ENCODE measurements around the gene ARFGAP2.
A peak's percentile ranks its signal among the peaks of the same experiment; 100 is the strongest.

ARFGAP2 gene

DNA sequence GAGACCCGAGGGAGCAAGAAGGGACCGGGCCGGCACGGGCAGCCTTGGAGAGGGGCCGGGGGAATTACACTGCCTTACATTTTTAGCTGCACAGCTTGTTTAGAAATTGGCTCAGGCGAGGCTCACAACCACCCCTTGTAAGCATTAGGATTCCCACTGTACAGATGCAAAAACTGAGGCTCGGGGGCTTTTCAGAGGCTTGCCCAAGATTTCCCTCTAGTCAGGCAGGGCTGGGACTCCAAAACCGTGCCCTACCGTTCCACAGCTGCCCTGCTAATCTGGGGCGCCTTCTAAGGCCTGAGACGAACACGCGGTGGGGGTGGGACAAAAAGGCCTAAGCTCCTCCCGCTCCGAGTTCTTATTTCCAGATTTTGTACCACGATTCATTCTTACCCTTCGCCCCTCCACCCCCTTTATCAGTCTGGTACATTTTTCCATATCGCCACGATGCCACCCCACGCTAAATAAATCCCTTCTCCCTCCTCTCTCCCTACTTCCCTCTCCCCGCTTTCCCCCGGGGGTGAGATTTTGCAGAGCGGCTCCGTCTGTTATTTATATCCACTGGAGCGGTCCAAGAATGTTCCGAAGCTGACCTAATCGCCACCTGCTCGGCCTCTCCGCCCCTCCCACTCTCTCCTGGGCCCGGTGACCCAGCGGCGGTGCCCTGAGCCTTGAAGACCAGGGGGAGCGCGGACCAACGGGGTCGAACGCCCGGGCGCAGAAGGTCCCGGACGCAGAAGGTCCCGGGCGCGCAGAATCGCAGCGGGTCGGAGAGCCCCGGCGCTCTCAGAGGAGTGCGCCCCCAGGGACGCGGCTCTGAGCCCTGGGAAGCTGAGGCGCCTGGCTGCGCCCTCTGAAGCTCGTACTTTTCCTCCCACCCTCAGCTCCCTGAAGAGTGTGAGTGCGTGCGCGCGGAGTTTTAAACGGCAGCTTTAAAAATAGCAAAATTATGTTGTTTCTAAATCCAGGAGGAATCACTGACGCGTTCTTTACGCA, 10.3 kb upstream of the ARFGAP2 start:
- peak; percentile 74 for DNase-seq

DNA sequence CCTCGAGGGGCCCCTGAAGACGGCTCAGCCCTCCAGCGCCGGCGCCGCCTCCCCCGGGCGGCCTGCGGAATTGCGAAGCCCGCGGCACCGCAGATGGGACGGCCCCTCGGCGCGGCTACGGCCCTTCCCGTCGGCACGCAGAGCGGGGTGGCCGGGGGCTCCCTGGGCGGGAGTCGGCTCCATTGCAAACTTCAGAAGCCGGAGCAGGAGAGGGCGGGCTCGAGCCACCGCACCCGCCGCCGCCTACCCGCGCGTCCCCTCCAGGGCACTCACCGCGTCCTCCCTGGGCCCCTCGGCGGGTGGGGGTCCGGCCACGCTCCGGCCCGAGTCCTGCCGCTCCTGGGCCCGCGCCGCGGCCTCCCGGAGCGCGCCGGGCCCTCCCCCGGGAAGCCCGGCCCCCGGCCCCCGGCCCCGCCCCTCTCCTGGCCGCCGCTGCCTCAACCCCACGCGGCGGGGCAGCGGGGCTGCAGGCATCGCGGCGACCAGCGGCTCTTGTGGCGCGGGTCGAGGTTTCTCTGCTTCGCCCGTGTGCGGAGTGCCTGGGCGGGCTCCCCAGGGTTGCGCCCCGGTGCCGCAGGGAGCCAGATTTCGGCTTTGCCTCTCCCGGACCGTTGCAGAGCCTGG, 9.5 kb upstream of the ARFGAP2 start, which contains the start of gene PACSIN3:
TSS of gene PACSIN3 (minus strand) at position 359 of the 624 bp plus-strand sequence. CDS start 3,707 bp downstream, outside the sequence.
- peak; percentile 70 for DNase-seq

DNA sequence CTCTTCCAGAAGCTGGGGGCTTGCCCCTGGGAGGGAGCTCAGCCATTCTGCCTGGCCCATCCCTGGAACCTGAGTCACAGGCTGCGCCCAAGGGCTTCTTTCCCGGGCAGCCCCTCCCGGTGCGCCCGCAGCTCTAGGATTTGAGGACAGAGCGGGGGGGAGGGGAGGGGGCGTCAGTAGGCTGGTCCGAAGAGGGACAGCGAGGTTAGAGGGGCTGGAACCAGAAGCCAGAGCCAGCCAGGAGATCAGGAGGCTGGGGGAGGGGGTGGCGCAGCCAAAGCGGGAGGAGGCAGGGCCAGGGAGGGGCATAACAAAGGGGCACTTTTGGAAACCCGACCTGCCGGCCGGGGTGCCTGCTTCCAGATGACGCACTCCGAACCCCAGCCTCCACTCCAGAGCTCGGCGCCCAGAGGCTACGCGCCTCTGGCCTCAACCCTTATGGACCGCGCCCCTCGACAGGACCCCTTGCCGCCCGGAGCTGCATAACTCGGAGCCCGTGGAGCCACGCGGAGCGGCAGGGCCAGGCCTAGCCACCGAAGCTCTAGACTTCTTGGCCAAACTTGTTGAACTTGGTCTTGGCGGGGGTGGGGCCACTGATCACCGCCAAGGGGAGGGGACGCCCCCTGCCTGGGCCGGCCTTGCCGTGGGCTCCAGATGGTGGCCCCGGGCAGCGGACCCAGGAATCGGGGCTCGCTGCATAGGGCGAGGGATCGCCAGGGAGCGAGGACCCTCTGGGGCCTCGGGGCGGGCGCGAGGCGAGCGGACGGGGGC, 8.8 kb upstream of the ARFGAP2 start:
- DNase-seq: peak; percentile 74

DNA sequence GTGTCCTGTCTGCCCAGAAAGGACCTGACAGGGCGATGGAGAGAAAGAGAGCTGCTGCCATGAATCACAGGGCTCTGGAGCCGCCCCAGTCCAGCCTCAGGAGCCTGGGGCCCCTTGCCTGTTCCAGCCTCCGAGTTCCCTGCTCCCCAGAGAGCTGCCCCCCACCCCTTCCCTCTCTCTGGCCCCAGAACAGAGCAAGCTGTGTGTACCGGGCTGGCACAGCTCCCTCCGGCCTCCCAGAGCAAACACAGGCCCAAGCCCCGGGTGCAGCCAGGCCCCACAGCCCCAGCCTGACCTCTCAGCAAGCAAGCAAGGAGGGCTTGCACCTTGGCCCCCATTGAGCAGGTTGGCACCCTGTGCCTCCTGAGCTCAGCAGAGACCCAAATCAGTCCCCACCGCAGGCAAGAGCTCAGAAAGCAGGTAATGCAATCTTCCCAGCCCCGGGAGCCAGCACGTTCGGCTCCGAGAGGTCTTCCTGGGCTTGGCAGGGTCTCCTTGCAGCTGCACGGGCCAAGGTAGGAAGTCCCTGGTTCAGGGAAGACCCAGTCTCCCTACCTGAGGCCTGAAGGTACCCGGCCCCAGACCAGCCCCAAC, 8.1 kb upstream of the ARFGAP2 start:
- peak; percentile 57 for DNase-seq

DNA sequence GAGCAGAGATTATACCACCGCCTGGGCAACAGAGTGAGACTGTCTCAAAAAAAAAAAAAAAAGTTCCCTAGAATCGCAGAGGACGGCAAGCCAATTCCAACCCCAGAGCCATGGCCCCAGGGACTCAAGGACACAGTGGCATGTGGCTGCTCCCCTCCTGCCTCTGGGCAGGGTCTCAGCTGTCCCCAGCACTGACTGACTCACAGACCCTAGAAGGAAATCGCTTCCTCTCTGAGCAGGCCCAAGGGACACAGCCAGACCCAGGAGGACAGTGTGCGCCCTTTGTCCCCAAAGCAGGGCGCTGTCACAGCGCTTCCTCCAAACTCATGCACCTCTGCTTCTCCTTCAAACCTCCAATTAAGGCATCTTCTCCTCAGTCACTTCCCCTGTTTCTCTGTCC, 7.3 kb upstream of the ARFGAP2 start:
- no peak for DNase-seq

DNA sequence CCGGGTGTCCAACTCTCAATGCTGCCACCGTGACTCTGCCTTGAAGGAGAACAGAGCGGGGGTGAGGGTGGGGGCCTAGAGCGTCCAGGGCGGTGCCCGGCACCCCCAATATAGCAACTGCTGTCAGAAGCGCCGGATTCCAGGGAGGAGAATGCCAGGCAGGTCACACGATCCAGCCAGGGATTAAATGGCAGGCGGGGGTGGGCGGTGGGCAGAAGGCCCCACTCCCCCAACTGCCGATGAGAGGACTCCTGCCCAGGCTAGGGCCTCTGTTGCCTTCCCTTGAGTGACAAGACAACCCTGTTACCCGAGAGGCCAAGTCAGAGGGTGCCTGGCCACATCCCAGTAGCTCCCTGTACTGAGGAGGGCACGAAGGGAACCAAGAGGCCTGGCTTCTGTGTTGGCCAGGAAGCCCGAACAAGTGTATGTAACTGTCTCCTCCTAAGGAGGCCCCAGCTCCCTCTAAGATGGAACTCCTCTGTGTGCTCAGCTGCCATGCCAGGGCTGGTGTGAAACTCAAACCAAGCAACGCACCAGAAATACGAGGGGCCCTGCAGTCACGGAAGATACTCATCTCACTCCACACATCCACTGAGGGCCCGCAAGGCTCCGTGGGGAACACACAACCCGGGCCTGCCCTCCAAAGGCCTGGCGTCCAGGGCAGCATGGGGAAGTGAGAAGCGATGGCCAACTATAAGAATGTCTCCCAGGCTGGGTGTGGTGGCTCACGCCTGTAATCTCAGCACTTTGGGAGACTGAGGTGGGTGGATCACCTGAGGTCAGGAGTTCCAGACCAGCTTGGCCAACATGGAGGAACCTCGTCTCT, 6.6 kb upstream of the ARFGAP2 start:
- DNase-seq: no peak

DNA sequence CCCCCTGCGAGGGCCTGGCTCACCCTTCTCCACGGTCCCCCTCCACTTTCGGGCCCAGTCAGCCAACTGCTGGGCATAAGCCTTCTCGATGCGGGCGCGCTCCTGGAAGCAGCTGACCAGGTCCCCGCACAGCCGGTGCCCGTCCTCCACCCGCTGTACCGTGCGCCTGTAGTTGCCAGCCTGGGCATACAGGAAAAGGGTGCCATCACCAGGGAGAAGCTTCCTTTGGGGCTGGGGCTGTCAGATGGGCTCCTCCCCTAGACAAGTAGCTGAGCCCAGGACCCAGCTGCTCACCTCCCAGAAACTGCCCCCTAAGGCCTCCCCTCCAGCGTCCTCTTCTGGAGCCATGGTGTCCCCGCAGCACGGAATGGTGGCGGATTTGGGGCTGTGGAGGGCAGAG, 5.7 kb upstream of the ARFGAP2 start:
- no peak for DNase-seq

DNA sequence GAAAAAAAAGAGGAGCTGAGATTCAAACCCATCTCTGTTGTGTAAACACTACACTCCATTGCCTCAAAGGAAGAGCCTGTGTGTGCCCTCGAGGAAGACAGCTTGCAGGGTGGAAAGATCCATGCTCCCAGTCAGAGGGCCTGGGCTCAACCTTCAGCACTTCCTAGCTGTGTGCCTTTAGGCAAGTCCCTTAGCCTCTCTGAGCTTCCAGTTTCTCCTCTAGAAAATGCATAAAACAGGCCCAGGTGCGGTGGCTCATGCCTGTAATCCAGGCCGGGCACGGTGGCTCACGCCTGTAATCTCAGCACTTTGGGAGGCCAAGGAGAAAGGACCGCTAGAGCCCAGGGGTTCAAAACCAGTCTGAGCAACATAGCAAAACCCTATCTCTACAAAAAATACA, 4.6 kb upstream of the ARFGAP2 start:
- DNase-seq: no peak

DNA sequence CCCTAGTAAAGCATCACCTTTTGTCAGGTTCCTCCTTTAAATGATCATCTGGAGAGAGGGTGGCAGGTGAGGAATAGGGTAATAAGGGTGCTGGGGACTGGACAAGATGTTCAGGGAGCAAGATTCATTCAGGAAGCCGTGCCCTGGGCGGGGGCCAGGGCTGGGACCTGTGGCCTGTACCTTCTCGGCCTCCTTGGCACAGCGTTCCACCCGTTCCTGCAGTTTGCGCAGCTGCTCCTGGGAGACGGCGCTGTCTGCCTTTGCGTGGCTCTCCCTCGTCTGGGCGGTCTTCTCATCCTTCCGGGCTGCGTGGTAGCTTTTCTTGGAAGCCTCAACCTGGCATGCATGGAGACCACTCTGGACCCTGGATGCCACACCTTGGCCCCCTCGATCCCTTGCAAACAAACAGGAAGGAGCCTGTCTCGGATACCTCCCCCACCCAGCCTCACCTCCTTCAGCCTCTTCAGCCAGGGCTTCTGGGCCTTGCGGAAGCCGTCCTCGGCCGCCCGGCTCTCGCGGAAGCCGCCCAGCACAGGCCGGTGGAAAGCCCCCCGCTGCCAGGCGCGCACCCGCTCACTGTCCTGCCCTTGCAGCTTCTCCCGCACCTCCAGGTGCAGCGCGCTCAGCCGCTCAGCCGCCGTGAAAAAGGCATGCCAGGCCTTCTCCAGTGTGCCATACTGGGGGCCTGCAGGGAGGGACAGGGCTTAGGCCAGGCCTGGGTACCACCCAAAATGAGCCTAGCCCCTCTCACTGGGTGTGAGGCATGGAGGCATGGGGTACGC, 3.5 kb upstream of the ARFGAP2 start:
- DNase-seq: no peak

DNA sequence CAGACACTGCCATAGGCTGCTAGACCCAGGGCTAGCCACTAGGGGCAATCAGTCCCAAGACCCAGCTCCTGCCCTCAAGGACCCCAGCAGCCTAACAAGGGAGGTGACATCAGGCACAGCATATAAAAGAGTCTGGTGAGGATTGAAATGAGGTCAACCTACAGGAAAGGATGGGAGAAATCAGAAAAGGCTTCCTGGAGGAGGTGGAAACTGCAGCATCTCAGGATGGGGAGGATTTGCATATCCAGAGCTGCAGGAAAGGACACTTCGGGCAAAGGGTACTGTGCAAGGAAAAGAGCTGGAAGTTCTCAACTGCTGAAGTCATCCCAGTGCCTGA, 2.9 kb upstream of the ARFGAP2 start:
- DNase-seq: peak; percentile 45

DNA sequence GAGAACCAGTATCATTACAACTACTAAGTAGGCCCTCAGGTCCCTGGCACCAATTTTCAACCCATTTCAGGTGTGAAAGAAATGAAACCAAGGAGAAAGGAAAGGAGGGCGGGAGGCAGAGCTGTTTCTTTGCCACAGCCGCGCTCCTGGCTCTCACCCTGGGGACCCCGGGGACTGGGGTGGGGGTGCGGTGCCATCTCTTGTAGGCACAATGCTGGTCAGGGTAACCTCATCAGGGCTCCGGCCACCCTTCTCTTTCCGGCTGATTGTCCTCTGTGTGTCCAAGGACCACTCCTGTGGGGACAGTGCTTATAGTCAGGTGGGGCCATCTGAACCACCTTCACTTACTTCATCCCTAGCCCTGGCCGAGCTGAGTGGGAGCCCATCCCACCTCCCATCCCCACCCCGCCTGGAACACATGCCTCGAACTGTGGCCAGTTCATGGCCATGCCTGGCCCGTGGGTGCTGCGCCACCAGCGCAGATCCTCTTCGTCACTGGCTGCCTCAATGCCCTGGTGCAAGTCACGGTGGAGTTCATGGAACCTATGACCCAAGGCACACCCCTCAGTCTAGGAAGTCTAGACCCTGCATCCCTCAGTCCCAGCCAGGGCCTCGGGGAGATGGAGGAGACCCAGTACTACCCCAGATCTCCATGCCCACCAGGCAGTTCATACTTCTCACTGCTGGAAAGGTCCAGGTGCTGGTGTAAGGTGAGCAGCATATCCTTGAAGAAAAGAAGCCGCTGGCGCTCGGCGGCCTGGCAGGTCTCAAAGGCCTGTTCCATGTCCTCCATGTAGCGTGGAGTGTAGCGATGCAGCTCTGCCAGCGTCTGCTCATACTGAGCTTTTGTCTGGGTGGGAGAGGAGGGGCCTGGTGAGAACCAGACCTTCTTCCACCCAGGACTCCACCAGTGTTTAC, 2.3 kb upstream of the ARFGAP2 start:
- no peak for DNase-seq

DNA sequence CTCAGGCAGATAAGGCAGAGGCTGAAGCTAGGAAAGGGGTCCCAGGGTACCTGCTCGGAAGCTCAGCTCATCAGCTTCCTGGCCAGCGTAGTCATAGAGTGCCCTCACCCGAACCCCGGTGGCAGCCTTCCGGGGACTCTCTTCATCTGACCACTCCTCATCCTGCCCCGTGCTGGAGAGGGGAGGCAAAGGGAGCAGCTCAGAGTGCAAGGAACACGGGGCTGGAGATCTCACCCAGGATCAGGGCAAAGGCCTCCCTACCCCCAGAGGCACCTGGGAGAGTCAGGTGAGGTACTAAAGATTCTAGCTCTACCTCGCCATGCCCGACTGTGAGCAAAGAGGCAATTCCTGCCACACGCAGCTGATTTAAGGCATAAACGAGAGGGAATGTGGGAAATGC, 1.6 kb upstream of the ARFGAP2 start:
- DNase-seq: no peak

DNA sequence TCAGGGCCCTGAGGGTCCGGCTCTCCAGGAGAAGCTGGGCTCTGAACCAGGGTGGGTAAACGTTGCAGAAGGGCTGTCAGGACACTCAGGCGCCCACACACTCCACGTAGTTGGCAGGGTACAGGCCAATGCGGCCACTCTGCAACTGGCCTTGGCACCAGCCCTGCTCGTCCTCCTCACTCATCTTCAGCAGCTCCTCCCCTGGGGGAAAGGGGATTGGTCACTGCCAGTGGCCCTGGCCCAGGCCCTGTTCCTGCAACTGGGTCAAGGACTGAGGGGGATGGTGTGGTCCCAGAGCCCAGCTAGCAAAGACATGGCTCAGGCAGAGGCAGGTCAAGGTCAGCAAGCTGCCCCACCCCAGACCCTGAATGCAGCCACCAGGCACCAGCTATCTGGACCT, 1.2 kb upstream of the ARFGAP2 start:
- no peak for DNase-seq

DNA sequence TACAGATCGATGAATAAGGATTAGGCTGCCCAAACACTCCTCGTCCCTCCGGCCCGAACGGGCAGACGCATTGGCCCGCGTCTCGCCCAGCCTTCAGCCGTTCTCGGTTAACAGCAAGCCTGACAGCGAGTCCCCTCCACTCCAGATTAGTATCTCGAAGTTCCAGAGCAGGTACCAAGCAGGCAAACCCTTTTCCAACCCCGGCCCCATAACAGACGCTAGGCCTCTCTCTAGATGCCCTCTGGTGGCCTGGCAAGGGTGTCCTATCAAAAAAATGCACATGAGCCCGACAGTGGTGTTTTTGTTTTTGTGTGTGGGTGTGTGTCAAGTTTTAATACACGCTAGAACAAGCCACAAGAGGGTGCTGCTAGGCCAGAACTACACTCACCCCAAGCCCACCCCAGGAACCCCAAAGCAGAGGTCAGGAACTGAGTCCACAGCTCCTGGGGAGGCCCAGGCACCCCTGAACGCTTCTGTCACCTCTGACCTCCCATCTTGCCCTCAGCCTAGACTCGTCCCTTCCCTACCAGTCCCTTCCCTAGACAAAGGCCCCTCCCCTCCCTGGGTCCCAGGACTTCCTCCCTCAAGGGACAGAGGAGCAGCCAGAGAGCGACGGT, 658 bp upstream of the ARFGAP2 start:
- peak; percentile 91 for DNase-seq

DNA sequence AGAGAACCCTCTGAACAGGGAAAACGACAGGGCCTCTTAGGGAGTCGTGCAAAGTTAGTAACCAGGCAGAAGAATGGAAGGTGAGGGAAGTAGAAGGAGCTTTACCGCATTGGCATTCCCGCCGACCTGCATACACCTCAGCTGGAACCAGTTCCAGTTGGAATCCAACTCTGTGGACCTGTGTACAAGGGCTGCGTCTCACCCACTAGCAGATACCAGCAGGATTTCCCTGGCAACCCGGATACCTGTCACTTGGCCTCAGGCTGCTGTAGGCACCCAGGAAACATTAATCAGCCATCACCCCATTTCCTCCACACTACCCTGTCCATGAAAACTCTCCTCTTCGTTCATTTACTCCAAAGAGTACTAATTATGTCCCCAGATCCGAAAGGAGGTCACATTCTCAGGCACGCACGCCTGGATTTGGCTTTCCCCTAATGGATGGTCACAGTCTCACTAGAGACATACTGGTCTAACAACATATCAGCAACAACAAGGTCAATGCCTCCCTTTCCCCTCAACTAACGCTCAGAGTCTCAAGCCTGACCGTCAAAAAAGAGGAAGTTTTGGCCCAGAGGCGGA, 842 bp downstream of the ARFGAP2 start:
- DNase-seq: no peak

DNA sequence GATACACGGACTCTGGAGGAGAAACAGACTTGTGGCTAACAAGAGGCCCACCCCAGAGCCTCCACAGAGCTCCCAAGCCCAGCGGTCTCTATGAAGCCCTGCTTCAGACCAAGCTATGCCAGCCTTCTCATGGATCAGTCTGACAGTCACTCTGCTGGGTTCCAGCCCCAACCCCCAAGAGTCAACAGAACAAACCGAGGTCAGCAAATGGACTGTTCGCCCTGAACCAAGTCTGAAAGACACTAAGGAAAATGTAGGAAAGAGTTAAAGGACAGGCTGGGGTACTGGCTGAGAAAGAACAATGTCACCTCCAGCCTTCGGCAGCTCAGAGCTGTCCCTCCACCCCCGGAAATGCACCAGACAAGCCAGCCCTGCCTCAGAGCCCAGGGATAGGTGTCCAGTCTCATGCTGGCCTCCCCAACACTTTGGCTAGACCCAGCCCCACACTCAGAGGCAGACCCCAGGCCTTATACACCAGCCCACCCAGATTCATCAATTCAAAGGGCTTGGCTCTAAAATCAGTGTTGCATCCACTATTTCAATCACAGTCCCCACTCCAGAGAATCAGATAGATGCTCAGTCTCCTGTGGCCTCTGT, 3.8 kb downstream of the ARFGAP2 start:
- DNase-seq: no peak

DNA sequence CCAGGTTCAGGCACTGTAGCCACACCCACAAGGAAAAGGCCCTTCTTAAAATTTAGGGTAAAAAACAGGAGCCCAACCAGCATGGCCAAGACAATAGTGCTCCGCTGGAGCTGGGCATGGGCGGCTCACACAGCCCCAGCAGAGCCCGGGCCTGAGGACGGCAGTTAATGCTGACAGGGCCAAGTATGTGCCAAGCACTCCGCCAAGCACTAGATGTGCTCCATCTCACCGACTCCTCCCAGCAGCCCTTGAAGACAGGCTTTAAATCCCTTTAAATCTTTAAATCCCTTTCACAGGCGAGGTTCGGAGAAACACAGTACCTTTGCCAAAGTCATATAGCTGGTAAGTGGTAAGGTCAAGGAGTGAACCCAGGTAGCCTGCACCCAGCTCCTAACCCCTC, 4.8 kb downstream of the ARFGAP2 start:
- DNase-seq: no peak

DNA sequence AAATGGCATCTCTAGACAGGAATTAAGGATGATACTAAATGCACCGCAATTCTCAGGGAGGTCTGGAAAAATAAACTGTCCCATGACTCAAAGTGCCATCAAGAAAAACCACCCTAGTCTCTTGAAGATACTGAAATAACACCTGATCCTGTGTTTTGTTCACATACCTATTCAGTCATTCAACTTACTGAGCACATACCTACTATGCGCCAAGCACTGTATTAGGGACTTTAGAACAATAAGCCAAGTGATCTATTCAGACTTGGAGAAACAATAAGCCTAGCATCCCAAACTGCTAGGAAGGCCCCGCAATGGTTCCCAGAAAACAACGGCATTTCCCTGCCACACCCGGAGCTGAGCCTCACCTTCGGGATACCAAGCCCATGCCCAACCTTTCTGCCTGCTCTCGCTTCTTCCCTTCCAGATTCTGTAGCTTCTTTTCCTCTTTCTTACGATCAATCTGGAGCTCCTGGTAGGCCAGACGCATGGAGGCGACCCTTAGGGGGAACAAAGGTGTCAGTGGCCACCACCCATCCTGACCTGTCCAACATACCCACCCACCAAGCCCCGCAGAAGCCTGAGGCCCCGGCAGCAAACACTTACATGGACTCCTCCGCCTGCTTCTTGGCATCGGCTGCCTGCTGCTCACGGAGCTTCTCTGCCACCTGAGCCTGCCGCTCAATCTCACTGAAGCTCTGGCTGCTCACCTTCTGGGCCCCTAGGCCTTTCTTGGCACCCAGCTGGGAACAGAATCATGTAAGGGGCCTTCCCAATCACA, 5.4 kb downstream of the ARFGAP2 start:
- DNase-seq: no peak
